ENCODE measurements around the gene PDE1C. TPM values are rescaled to one million over a fixed set of nuclear protein-coding genes. Genes with fewer than 3 reads are reported as not detected.

PDE1C gene
- total RNA-seq, 1 donor from 2014 or later = 54.6 TPM

DNA sequence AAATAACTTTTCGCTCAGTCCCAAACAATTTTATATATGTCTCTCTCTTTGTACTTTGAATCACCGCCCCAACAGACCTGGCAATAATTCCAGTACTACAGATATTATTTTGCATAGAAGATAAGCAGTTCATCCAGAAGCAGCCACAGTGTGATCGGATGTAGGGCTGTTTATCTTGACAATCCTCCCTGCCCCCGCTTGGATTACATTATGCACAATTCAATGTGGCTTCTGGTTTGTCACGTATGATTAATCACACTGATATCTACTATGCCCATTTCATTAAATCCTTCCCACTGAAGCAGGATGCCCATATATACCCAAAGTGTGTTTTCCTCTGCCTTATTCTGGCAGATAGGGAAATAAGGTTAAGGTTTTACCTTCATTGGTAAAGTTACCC, 115.2 kb downstream of the PDE1C start:
- no peaks in the 10 kb centered on the region for H3K27me3 Mint-ChIP-seq (ENCODE audit: low read depth)
- TF ChIP-seq, protein P1, sequence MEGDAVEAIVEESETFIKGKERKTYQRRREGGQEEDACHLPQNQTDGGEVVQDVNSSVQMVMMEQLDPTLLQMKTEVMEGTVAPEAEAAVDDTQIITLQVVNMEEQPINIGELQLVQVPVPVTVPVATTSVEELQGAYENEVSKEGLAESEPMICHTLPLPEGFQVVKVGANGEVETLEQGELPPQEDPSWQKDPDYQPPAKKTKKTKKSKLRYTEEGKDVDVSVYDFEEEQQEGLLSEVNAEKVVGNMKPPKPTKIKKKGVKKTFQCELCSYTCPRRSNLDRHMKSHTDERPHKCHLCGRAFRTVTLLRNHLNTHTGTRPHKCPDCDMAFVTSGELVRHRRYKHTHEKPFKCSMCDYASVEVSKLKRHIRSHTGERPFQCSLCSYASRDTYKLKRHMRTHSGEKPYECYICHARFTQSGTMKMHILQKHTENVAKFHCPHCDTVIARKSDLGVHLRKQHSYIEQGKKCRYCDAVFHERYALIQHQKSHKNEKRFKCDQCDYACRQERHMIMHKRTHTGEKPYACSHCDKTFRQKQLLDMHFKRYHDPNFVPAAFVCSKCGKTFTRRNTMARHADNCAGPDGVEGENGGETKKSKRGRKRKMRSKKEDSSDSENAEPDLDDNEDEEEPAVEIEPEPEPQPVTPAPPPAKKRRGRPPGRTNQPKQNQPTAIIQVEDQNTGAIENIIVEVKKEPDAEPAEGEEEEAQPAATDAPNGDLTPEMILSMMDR (IDR thresholded peaks at IDR 0.05) = no peak
- DNase-seq (ENCODE audit: low spot score) = no peak
- peaks cover 4% of the 10 kb centered on the region for H3K9me3 Mint-ChIP-seq (ENCODE audit: low read depth)
- no peak overlapping the region for H3K4me3 Mint-ChIP-seq (ENCODE audit: unreplicated experiment)
- H3K36me3 Mint-ChIP-seq (ENCODE audit: low read depth) = no peaks in the 10 kb centered on the region
- H3K27ac Mint-ChIP-seq (ENCODE audit: unreplicated experiment) = no peak overlapping the region
- H3K4me1 Mint-ChIP-seq (ENCODE audit: low read depth) = peaks cover 43% of the 10 kb centered on the region

DNA sequence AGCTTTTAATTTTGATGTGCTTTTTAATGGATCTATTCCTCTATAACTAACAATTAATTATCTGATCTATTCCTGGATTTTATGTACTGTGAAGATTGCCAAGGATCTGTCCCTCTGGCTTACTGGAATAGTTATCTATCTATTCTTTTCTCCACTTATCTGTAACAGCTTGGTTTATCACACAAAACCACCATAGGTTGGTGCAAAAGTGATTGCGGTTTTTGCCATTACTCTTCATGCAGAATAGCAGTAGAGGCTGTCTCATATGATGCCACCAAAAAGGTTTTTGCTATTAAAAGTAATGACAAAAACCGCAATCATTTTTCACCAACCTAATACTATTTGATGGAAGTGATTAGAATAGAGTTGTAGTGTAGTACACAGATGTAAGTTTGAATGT, 115.7 kb downstream of the PDE1C start:
- TF ChIP-seq, protein P1 (IDR thresholded peaks at IDR 0.05) = no peak
- H3K27ac Mint-ChIP-seq (ENCODE audit: unreplicated experiment) = no peak overlapping the region
- H3K4me1 Mint-ChIP-seq (ENCODE audit: low read depth) = peaks cover 42% of the 10 kb centered on the region

DNA sequence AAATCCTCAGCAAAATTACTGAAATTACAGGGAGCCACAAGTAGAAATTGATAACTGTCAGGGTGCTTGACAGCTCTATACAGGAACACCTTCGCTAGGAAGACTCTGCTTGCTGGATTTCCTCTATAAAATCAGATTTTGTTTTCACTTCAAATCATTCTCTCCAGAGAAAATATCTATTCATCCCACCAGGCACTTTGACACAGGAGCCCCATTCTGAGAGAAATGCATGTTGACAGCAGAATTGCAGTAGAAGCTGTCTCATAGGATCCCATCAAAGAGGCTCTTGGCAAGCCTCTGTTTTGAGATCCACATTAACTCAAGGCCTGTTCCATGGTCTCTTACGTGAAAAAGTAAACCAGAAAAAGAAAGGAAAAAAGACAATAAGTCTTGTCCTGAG, 116.8 kb downstream of the PDE1C start:
- Mint-ChIP-seq H3K4me1 (ENCODE audit: low read depth) (peaks cover 46% of the 10 kb centered on the region), H3K9me3 (ENCODE audit: low read depth) (peaks cover 4% of the 10 kb centered on the region), H3K36me3 (ENCODE audit: low read depth) (no peaks in the 10 kb centered on the region), H3K27me3 (ENCODE audit: low read depth) (no peaks in the 10 kb centered on the region), H3K4me3 (ENCODE audit: unreplicated experiment) (no peak overlapping the region), H3K27ac (ENCODE audit: unreplicated experiment) (no peak overlapping the region)
- TF ChIP-seq, protein P1 (IDR thresholded peaks at IDR 0.05) = no peak
- no peak for DNase-seq (ENCODE audit: low spot score)

More for the DNA sequence above, 115.7 kb downstream of the PDE1C start:
- Mint-ChIP-seq H3K27me3 (ENCODE audit: low read depth) (no peaks in the 10 kb centered on the region), H3K4me3 (ENCODE audit: unreplicated experiment) (no peak overlapping the region), H3K36me3 (ENCODE audit: low read depth) (no peaks in the 10 kb centered on the region), H3K9me3 (ENCODE audit: low read depth) (peaks cover 4% of the 10 kb centered on the region)
- no peak for DNase-seq (ENCODE audit: low spot score)

DNA sequence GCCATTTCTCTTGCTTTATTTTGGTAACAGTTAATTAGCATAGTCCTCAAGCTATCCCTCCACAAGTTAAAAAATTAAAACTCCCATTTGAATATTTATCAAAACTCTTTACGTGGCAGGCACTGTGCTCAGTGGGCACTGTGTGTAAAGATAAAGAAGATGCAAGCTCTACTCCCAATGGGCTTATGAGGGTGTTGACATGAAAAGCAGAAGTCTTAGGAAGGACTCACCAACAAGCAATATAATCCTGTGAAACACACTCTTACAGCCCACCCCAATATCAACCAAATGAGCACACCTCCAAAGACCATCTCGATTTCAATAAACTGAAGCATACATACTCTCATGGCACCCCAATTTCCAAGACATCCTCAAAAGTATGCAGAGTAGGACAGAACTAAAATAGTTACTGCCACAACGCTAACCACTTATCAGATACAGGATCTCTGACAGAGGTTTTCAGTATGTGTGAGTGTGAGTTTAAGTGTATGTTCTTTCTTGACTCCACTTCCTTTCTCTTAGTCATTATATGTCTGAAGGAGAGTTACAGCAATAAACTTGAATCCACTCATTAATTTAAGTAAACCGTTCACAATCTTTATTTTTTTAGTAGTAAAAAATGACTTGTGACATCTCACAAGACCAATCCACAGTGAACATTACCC, 120.0 kb downstream of the PDE1C start:
- TF ChIP-seq, protein P1 (IDR thresholded peaks at IDR 0.05) = no peak
- H3K4me1 Mint-ChIP-seq (ENCODE audit: low read depth) = peaks cover 36% of the 10 kb centered on the region
- H3K27ac Mint-ChIP-seq (ENCODE audit: unreplicated experiment) = peak overlapping the region; percentile 8
- peaks cover 11% of the 10 kb centered on the region for H3K36me3 Mint-ChIP-seq (ENCODE audit: low read depth)
- no peaks in the 10 kb centered on the region for H3K27me3 Mint-ChIP-seq (ENCODE audit: low read depth)
- H3K4me3 Mint-ChIP-seq (ENCODE audit: unreplicated experiment) = no peak overlapping the region
- DNase-seq (ENCODE audit: low spot score) = no peak
- peaks cover 17% of the 10 kb centered on the region for H3K9me3 Mint-ChIP-seq (ENCODE audit: low read depth)

GRCh38 chr7:31948029-31948428, 122.2 kb downstream of the PDE1C start:
- TF ChIP-seq, protein P1 (IDR thresholded peaks at IDR 0.05) = no peak
- Mint-ChIP-seq H3K4me3 (ENCODE audit: unreplicated experiment) (no peak overlapping the region), H3K4me1 (ENCODE audit: low read depth) (peaks cover 29% of the 10 kb centered on the region), H3K27me3 (ENCODE audit: low read depth) (no peaks in the 10 kb centered on the region), H3K36me3 (ENCODE audit: low read depth) (peaks cover 11% of the 10 kb centered on the region), H3K27ac (ENCODE audit: unreplicated experiment) (peak overlapping the region; percentile 84), H3K9me3 (ENCODE audit: low read depth) (peaks cover 17% of the 10 kb centered on the region)
- DNase-seq (ENCODE audit: low spot score) = no peak
